Jurkat, Clone E6-1 (cell line): ENCODE results near the gene WNT2.
"Not testable (repeated sequence)": the region's sequence is repeated elsewhere in the genome, so short reads cannot be mapped to it uniquely, and the experiment has no call there.

Experiments used
- DNase-seq: peaks from one replicate; pipeline ENCODE4 v3.0.0-alpha.2; 2011; ENCODE audit warnings: low read depth, low spot score
- H3K4me3 ChIP-seq: 2 replicates; pipeline ENCODE4 v1.5.1; 2011; ENCODE audit warnings: mild to moderate bottlenecking, low read length, control low read depth, moderate library complexity

The WNT2 gene

DNA sequence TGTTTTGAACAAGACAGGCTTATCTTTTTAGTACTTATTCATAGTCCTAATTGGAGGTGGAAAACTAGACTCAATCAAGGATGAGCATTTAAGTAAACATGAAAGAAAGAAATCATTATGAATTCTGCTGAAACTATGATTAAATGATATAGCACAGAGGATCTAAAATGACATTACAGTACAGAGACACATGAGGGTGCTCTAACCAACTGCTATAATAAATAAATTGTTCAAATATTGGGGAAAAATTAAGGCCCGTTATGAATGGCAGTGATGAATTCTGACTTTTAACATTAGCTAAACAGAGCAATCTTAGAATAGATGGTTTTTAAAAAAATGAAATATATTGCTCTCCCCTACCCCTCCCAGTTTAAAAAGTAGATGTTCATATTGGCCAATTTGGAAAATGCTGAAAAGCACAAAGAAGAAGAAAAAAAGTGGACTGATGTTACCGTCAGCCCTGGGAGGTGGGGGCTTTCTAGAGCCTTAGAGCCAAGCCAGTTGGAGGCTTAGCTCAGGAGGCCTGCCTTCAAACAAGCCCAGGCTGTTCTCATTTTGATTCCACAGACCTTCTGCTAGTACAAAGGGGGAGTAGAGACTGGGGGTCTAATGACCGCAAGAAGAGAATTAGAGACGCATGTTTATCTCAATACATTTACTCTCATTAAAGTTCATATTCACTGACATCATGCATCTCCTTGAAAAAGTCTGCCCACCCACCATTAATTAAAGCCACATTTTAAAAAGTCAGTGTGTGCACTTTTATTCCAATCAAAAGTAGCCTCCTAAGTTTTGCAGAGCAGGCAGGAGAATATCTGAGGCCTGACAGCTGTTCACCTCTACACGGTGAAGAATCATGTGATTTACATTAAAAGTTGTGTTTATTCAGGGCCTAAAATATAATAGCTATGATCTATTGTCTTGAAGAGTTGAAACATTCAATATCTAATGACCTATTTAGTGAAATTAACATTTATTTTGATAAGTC lies 10.0 kb downstream of the WNT2 start:
- no peak for DNase-seq
- no peak overlapping the region for H3K4me3 ChIP-seq

DNA sequence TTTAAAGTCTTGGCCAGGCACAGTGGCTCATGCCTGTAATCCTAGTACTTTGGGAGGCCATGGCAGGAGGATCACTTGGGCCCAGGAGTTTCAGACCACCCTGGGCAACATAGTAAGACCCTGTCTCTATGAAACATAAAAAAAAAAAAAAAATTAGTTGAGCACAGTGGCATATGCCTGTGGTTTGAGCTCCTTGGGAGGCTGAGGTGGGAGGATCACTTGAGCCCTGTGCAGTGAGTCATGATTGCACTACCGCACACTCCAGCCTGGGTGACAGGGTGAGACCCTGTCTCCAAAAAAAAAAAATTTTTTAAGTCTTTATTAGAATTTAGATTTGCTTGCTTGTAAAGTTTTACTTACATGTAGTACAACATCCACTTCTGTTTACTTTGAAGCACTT lies 14.0 kb downstream of the WNT2 start:
- no peak overlapping the region for H3K4me3 ChIP-seq
- DNase-seq, result no peak

DNA sequence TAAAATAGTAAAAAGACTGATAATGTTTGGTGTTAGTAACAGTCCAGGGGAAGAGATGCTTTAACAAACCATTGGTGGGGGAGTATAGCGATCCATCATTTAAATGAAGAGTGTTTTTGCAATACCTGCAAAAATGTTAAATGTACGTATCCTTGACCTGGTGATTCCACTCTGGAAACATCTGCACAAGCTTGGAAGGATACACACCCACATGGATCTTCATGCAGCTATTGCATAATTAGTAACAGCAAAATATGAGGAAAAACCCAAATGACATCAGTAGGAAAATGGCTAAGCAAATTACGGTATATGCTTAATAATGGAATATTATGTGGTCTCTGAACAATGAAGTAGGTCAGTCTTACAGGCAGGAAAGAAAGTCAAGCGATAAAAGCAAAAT lies 20.5 kb downstream of the WNT2 start:
- no peak overlapping the region for H3K4me3 ChIP-seq
- DNase-seq, result no peak

DNA sequence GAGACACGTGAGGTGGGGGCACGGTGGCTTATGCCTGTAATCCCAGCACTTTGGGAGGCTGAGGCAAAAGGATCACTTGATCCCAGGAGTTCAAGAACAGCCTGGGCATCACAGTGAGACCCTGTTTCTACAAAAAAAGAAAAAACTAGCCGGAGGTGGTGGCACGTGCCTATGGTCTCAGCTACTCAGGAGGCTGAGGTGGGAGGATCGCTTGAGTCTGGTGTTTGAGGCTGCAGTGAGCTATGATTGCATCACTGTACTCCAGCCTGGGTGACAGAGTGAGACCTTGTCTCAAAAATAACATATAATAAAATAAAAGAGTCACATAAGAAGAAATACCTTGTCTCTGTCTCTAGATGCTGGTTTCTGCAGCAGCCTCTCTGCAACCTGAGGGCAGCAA lies 22.4 kb downstream of the WNT2 start:
- DNase-seq, H3K4me3 ChIP-seq: not testable (repeated sequence)

DNA sequence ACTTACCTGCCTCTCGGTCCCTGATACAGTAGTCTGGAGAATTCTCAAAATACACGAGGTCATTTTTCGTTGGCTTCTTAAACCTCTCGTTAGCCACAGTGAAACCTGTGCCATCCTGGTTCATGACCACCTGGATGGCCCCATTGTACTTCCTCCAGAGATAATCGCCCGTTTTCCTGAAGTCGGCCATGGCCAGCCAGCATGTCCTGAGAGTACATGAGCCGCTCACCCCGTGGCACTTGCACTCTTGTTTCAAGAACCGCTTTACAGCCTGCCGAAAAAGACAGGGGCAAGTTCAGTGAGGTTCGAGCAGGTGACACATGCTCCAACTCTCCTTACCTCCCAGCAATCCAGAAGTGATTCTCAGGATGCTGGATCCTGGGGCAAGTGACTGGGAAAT lies 25.3 kb downstream of the WNT2 start:
- no peak for DNase-seq
- H3K4me3 ChIP-seq, result no peak overlapping the region

DNA sequence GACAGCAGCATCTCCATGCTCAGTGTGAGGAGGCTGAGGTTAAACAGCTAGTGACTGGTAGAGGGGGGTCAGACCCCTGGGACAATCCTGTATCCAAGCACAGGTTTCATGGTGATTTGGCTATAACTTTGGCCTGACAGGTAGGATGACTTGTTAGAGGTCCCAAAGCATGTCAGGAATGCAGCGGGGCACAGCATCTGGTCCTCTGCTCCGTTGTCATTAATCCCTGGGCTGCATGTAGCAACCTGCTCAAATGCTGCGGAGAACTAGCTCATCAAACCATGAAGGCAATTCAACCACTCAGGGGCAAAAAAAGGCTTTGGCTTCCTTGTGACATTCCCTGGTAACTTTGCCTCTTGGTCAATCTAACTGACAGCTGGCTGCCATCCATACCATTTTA lies 26.8 kb downstream of the WNT2 start:
- DNase-seq, result no peak
- no peak overlapping the region for H3K4me3 ChIP-seq

DNA sequence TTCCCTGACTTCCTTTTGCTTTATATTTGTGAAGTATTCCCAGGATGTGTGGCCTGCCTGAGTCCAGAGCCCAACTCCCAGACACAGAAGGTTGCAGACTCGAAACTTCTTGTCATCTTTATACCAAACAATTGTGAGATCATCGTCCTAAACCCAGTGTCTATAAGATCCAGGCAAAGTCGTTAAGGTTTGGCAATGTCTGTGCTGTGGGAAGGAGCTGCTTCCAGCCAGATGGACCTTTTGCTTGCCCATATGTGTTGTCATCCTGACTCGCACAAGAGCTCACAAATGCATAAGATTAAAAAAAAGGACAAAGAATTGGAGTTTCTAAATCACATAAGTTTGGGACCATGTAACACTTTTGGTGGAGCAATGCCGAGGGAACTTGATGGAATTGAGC lies 37.0 kb downstream of the WNT2 start:
- no peak for DNase-seq
- no peak overlapping the region for H3K4me3 ChIP-seq

DNA sequence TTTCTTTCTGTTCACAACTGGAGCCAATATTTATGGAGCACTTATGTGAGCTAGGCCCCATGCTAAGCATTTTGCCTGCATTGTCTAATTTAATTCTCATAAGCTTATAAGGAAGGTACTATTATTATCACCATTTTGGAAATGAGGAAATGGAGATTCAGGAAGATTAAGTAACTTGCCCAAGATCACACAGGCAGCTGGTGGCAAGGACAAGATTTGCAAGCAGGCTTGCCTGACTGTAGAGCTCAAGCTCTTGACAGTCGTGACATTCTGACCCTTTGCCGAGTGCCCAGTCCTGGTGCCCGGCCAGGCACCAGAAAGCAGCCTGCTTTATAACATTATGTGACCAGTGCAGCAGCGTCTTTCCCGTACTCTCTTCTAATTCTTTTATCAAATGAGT lies 38.2 kb downstream of the WNT2 start:
- no peak overlapping the region for H3K4me3 ChIP-seq
- no peak for DNase-seq

DNA sequence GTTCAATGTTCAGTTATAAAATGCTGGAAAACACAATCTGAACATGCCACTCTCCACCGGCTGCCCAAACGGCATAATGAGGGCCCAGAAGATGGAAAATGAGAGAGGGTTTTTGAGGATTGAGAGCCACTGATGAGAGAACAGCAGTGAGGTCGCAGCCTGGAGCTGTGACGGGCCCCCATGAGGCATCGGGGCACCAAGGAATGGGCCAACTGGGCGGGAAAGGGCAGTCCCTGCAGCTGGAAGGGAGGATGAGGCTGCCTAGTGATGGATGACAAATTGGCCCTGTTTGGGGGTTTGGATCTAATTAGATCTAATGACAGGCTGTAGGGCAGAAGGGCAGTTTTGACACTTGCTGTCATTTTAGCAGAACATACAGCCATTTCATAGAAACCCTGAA lies 39.1 kb downstream of the WNT2 start:
- H3K4me3 ChIP-seq, result no peak overlapping the region
- no peak for DNase-seq

DNA sequence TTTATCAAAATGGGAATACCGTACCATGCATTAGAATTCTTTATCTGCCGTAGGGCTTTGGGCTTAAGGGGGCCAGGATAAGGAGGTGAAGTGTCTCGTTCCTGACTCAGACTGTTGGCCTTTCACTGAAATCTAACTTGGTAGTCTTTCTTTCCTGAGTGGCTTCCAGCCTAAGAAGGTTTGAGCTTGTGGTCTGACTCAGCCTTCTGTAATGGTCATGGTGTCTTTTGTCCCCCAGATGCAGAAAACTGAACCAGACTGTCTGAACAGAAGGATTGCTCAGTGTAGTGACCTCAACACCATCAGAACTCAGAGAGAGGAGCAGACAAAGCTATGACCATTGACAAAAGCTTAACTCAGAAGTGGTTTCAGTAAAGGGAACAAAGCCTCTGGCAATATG lies 39.5 kb downstream of the WNT2 start:
- no peak for DNase-seq
- no peak overlapping the region for H3K4me3 ChIP-seq

DNA sequence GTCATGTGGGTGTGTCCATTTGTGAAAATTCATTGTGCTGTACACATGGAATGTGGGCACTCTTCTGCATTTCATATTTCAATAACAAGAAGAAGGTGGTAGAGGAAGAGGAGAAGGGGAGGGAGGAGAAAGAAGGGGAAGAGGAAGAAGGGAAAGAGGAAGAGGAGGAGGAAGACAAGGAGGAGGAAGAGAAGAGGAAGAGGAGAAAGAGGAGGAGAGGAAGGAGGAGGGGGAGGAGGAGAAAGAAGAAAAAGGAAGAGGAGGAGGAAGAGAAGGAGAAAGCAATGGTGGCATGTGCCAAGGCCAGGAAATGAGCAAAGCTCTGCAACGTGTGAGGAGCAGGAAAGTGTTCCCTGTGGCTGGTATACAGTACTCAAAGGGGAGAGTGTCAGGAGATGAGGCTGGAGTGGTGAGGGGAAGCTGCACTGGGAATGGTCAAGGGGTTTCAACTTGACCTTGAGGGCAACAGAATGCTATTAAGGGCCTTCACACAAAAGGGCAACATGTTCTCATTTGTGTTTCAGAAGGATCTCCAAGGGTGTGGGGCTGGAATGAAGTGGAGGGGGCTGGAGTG lies 40.5 kb downstream of the WNT2 start:
- no peak overlapping the region for H3K4me3 ChIP-seq

DNA sequence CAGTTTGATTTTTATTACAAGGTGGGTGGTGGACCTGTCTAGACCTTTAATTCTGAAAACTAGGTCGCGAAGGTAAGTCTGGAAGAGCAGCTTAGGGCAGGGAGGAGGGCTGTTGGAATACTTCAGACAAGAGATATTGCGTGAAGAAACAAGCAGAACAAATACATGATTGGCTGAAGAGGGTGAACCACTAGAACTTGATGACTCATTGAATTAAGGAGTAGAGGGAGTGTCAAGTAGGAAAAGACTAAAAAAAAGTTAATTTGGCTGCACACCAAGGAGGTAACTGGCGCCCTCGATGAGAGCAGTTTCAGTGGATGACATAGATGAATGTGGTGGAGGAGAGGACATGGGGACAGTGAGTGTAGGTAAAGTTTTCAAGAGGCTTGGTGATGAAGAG lies 41.3 kb downstream of the WNT2 start:
- no peak for DNase-seq
- H3K4me3 ChIP-seq, result no peak overlapping the region

More for the DNA sequence above, 40.5 kb downstream of the WNT2 start:
- no peak for DNase-seq

DNA sequence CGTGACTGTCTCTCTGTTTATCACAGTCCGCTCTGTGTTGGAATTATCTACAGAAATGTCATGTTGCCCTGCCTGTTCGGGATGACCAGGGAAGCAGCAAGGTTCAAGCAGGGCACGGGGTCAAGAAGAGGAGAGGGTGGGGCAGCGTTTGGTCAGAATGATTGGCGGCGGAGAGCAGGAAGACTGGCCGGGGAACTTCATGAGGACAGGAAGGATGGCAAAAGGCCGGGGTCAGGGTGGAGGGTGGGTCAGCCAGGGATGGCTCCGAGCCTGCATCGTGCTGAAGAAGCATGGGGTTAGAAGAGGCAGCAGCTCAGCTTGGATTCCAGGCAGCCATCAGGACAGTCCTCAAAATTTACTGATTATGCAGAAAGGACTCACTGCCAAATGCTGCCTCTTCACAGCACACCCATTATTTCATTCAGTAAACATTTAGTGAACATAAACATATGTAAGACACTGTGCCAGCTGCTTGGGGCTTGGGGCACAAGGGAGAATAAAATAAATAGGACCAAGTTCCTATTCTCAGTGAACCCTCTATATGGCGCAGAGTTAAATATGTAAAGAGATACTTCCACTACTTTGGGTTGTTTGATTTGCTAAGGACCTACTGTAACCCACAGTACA lies 42.8 kb downstream of the WNT2 start:
- H3K4me3 ChIP-seq, result no peak overlapping the region
- DNase-seq, result no peak

DNA sequence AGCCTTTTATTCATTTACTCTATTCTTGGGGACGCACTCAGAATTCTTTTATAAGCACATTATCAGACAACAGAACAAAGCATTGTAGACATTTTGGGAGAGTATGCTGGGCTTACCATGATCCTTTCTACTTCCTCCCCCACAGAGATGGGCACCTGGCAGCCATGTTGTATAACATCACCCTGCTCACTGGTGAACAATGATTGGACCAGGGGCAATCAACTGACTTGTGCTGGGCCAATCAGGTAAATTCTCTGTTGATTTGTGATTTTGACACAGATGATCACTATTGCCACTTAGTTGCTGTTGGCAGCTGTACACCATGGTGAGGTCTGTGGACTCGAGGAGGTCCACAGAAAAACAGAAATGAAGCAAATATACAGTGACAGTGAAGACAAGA lies 43.7 kb downstream of the WNT2 start:
- no peak overlapping the region for H3K4me3 ChIP-seq
- no peak for DNase-seq

DNA sequence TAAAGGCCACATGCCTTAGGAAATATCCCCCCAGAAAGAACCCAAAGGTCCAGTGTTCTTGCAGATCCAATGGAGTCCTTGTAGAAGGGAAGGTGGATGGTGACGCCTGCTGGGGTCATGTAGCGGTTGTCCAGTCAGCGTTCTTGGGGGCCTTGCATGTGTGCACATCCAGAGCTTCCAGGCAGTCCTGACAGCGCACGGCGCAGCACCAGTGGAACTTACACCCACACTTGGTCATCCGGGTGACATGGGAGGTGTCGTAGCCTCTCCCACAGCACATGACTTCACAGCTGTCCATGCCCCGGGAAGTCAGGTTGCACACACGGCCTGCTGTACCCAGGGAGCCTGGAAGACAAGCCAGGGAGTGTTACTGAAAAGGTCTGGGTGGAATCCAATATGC lies 44.8 kb downstream of the WNT2 start:
- DNase-seq, result no peak
- no peak overlapping the region for H3K4me3 ChIP-seq

DNA sequence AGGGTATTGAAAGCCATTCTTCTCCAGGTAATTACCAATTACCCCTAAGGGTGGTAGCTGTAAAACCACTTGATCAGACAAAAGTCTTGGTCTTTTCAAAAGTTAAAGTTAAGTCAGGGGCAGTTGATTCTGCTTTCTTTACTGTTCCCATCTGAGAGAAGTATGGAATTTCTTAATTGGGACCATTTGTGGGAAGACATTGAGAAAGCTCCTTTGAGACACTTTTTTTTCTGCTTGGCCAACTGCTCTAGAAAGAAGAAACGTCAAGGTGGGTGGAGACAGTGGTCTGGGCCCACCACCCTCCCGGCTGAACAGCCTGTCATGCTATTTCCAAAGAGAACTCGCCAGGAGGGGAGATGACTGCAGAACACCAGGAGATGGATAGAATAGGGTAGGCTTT lies 45.3 kb downstream of the WNT2 start:
- H3K4me3 ChIP-seq, result no peak overlapping the region
- no peak for DNase-seq

DNA sequence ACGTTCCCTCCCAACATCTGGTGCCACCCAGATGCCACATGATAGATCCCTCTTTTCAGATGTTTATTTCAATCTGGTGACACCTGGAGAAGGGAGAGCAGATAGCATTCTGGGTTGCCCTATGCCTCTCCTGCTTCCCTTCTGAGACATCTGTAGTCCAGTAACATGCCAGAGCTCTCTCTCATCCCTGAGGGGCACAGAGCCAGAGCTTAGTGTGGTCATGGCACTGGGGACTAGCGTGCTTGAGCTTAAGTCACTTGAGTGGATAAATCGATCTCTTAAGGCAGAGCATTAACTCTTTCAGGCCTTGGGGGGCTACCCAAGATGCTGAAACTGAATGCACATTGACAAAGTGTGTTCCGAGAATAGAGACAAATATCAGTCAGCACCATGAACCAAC lies 47.9 kb downstream of the WNT2 start:
- DNase-seq, result no peak
- no peak overlapping the region for H3K4me3 ChIP-seq

DNA sequence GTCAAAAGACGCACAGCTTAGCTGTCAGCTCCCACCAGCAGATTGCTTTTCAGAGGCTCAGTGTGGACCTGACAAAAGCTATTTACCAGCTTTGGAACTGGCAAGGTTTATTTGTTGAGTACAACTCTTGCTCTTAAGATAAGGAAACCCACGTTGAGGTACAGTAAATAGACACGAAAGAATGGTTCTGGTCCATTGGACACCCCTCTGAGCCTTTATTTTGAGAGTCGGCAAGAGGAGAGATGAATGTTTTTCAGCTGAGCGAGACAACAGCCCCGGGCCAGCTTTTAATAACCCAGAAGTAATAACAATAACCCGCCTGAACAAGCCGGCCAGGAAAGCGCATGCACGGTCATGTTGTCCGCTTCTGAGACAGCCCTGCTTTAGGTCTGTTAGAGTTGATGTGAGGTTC lies 49.0 kb downstream of the WNT2 start:
- no peak overlapping the region for H3K4me3 ChIP-seq
- DNase-seq, result no peak

DNA sequence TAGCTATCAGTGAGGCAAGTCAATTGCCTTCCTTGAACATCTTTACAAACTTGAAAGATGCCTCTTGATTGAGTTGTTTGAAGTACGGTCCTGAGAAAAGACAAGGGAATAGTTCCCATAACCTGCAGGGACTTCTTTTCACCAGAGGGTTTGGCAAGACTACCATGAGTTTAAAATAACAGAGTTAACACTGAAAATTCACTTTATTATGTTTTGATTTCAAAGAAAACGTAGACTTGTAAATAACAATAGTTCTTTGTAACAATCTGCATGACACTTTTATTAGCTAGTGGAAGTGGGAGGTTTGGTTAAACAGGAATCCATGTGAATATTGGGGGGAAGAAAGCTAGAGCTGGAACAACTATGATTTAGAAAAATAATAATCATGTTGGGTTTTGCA lies 49.5 kb downstream of the WNT2 start:
- H3K4me3 ChIP-seq, result no peak overlapping the region
- no peak for DNase-seq

DNA sequence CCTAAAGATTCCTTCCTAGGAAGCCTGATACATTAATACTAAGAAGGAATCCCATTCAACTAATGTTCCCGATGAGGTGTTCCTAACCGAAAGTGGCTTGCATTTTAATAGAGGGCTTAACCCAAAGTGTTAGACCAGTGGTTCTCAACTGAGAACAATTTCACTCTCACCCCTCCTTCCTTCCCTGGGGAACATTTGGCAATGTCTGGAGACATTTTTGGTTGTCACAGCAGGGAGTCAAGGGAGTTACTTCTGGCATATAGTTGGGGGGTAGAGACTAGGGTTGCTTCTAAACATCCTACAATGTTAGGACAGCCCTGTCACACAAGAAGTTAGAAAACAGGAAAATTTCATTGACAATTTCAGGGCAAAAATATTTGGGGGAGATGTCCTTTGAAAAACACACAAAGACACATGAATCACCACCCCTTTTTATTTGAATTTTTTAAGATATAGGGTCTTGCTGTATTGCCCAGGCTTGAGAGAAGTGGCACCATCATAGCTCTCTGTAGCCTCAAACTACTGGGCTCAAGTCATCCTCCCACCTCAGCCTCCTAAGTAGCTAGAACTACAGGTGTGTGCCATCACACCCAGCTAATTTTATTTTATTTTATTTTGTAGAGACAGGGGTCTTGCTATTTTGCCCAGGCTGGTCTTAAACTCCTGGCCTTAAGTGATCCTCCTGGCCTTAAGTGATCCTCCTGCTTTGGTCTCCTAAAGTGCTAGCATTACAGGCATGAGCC lies 50.7 kb downstream of the WNT2 start:
- DNase-seq, result no peak
- H3K4me3 ChIP-seq, result no peak overlapping the region
